ENCODE measurements around the gene CACNA1D.

Gene CACNA1D

GRCh38 chr3:53483821-53484220, 10.6 kb upstream of the CACNA1D start:
- Histone ChIP-seq H3K27me3 (ENCODE audit: low read depth, low read length) (no peaks in the 10 kb centered on the region), H3K27ac (ENCODE audit: low read length) (no peak overlapping the region), H3K9me3 (ENCODE audit: control insufficient read depth in 1 of 2, low read length in 2 of 2) (no peaks in the 10 kb centered on the region), H3K36me3 (ENCODE audit: control insufficient read depth in 1 of 2, insufficient read depth in 2 of 2, low read length in 2 of 2) (no peaks in the 10 kb centered on the region), H3K4me1 (ENCODE audit: control insufficient read depth in 1 of 2, insufficient read depth in 2 of 2, low read length in 2 of 2) (no peaks in the 10 kb centered on the region), H3K4me3 (ENCODE audit: low read depth in 1 of 2, low read length in 2 of 2) (no peak overlapping the region)

GRCh38 chr3:53484984-53485383, 9.4 kb upstream of the CACNA1D start:
- Histone ChIP-seq H3K4me1 (ENCODE audit: control insufficient read depth in 1 of 2, insufficient read depth in 2 of 2, low read length in 2 of 2) (no peaks in the 10 kb centered on the region), H3K27me3 (ENCODE audit: low read depth, low read length) (no peaks in the 10 kb centered on the region), H3K27ac (ENCODE audit: low read length) (no peak overlapping the region), H3K9me3 (ENCODE audit: control insufficient read depth in 1 of 2, low read length in 2 of 2) (no peaks in the 10 kb centered on the region), H3K4me3 (ENCODE audit: low read depth in 1 of 2, low read length in 2 of 2) (no peak overlapping the region), H3K36me3 (ENCODE audit: control insufficient read depth in 1 of 2, insufficient read depth in 2 of 2, low read length in 2 of 2) (no peaks in the 10 kb centered on the region)

DNA sequence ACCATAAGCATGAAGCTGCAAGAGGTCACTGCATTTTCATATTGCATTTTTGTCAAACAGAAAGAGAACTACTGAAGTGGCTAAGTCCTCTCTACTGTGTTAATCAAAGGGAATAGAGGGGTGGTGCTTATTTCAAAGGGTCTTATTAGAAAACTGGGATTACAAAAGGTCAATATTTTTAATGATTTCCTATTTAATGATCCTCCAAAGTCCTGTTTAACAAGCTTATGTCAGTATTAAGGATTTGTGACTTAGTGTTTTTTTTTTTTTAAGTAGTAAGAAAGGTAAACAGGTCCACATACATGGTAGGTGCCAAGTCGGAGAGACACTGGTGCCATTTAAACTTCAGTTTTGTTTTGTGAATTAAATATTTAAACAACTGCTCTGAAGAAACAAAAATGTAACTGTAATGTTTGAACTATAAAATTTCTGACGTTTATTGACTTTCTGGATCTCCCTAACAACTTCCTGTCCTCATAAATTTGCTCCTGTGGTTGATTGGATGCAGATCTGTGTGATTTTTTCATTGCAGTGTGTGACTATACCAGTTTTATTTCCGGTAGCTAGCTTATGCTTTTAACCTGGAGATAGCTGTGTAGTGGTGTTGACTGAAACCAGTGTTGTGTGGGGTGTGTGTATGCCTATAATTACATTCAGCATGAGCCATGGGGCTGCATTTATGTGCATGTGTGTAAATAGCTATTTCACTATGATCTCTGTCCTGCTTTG, 8.6 kb upstream of the CACNA1D start:
- Histone ChIP-seq H3K27ac (ENCODE audit: low read length) (no peak overlapping the region), H3K4me3 (ENCODE audit: low read depth in 1 of 2, low read length in 2 of 2) (no peak overlapping the region), H3K4me1 (ENCODE audit: control insufficient read depth in 1 of 2, insufficient read depth in 2 of 2, low read length in 2 of 2) (no peaks in the 10 kb centered on the region), H3K9me3 (ENCODE audit: control insufficient read depth in 1 of 2, low read length in 2 of 2) (no peaks in the 10 kb centered on the region), H3K36me3 (ENCODE audit: control insufficient read depth in 1 of 2, insufficient read depth in 2 of 2, low read length in 2 of 2) (no peaks in the 10 kb centered on the region), H3K27me3 (ENCODE audit: low read depth, low read length) (no peaks in the 10 kb centered on the region)

GRCh38 chr3:53486961-53487654, 7.3 kb upstream of the CACNA1D start:
- no peak overlapping the region for H3K4me3 ChIP-seq (ENCODE audit: low read depth in 1 of 2, low read length in 2 of 2)
- no peaks in the 10 kb centered on the region for H3K36me3 ChIP-seq (ENCODE audit: control insufficient read depth in 1 of 2, insufficient read depth in 2 of 2, low read length in 2 of 2)
- H3K4me1 ChIP-seq (ENCODE audit: control insufficient read depth in 1 of 2, insufficient read depth in 2 of 2, low read length in 2 of 2): no peaks in the 10 kb centered on the region
- H3K27me3 ChIP-seq (ENCODE audit: low read depth, low read length): no peaks in the 10 kb centered on the region
- no peak overlapping the region for H3K27ac ChIP-seq (ENCODE audit: low read length)
- H3K9me3 ChIP-seq (ENCODE audit: control insufficient read depth in 1 of 2, low read length in 2 of 2): no peaks in the 10 kb centered on the region

DNA sequence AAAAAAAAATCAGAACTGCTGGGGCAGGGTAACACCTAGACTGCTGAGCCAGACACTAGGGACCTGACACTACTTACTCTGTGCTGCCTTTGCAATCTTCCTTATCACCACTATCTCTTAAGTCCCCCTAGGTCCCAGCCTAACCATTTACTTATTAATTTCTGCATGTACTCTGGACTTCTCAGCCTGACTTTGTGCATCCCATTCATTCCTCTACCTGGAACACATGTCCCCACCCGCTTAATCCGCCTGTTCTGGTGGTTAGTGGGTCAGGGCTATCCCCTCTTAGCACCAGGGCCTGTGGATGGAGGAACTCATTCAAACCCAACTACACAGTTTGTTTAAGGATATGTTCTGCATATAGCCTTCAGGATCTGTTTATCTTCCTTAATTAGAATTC, 5.0 kb upstream of the CACNA1D start:
- no peaks in the 10 kb centered on the region for H3K36me3 ChIP-seq (ENCODE audit: control insufficient read depth in 1 of 2, insufficient read depth in 2 of 2, low read length in 2 of 2)
- no peak overlapping the region for H3K27ac ChIP-seq (ENCODE audit: low read length)
- peaks cover 0 to 8% of the 10 kb centered on the region in 2 donors for H3K4me1 ChIP-seq (ENCODE audit: control insufficient read depth in 1 of 2, insufficient read depth in 2 of 2, low read length in 2 of 2)
- no peaks in the 10 kb centered on the region for H3K9me3 ChIP-seq (ENCODE audit: control insufficient read depth in 1 of 2, low read length in 2 of 2)
- no peak overlapping the region for H3K4me3 ChIP-seq (ENCODE audit: low read depth in 1 of 2, low read length in 2 of 2)
- H3K27me3 ChIP-seq (ENCODE audit: low read depth, low read length): no peaks in the 10 kb centered on the region

DNA sequence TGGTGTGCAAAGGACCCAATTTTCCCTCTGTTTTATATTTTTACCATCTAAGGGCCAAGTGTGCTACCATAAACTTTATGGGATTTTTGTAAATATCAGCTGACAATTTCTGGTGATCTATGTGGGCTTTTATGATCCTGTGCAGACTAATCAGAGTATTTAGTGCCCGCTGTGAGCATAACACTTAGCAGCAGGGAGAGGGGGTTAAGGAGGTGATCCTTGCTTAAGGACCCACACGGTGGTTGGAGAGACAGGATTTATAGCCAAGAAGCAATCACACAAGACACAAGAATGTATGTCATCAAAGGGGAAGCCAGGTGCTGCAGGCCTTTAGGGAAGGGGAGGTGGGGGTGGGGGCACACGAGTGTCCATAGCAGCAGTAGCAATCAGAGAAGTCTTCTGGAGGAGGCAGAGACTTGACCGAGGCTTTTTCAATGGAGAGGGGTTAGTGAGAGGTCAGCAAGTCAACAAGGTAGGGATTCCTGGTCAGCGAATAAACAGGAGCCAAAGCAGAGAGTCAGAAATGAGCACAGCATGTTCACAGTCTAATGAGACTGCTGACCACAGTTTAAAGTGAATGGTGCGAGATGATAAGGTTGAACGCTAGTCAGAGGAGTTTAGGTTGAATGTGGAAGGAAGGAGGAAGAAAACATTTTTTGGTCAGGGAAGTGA, 4.5 kb upstream of the CACNA1D start:
- H3K9me3 ChIP-seq (ENCODE audit: control insufficient read depth in 1 of 2, low read length in 2 of 2): no peaks in the 10 kb centered on the region
- no peak overlapping the region for H3K4me3 ChIP-seq (ENCODE audit: low read depth in 1 of 2, low read length in 2 of 2)
- no peaks in the 10 kb centered on the region for H3K36me3 ChIP-seq (ENCODE audit: control insufficient read depth in 1 of 2, insufficient read depth in 2 of 2, low read length in 2 of 2)
- H3K4me1 ChIP-seq (ENCODE audit: control insufficient read depth in 1 of 2, insufficient read depth in 2 of 2, low read length in 2 of 2): peaks cover 0 to 8% of the 10 kb centered on the region in 2 donors
- no peaks in the 10 kb centered on the region for H3K27me3 ChIP-seq (ENCODE audit: low read depth, low read length)
- no peak overlapping the region for H3K27ac ChIP-seq (ENCODE audit: low read length)

DNA sequence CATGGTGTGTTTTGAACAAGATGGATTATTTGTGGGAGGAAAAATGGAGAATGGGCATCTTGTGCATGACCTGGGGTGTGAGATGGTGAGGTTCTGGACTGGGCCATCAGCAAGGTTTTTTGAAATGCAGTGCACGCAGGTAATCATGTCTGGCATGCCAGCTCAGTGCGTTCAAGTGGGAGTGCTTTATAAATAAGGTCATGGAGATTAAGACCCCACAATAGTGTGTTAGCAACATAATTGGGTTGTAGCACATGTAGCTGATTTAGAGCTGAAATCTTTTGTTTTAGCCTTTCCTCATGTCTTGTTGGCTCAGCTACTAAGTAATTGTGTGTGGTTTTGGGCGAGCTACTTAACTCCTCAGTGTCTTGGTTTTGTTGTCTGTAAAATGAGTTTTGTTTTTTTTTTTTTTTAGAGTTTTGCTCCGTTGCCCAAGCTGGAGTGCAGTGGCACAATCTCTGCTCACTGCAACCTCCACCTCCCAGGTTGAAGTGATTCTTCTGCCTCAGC, 3.9 kb upstream of the CACNA1D start:
- Histone ChIP-seq H3K9me3 (ENCODE audit: control insufficient read depth in 1 of 2, low read length in 2 of 2) (no peaks in the 10 kb centered on the region), H3K4me1 (ENCODE audit: control insufficient read depth in 1 of 2, insufficient read depth in 2 of 2, low read length in 2 of 2) (peaks cover 0 to 13% of the 10 kb centered on the region in 2 donors), H3K36me3 (ENCODE audit: control insufficient read depth in 1 of 2, insufficient read depth in 2 of 2, low read length in 2 of 2) (no peaks in the 10 kb centered on the region), H3K27me3 (ENCODE audit: low read depth, low read length) (no peaks in the 10 kb centered on the region), H3K4me3 (ENCODE audit: low read depth in 1 of 2, low read length in 2 of 2) (no peak overlapping the region), H3K27ac (ENCODE audit: low read length) (no peak overlapping the region)

DNA sequence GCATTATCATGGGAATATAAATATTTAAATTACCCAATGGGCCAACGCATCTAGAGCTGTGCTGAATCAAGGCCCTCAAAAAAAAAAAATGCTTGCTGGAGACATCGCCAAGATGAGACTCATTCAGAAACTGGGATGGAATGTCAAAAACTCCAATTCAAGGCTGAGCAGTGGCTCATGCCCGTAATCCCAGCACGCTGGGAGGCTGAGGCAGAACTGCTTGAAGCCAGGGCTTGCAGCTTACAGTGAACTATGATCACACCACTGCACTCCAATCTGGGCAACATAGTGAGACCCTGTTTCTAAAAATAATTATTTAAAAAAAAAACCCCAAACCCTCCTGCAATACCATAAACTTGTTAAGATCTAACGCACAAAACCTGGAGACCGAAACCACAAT, 3.1 kb upstream of the CACNA1D start:
- H3K4me3 ChIP-seq (ENCODE audit: low read depth in 1 of 2, low read length in 2 of 2): no peak overlapping the region
- no peaks in the 10 kb centered on the region for H3K36me3 ChIP-seq (ENCODE audit: control insufficient read depth in 1 of 2, insufficient read depth in 2 of 2, low read length in 2 of 2)
- no peak overlapping the region for H3K27ac ChIP-seq (ENCODE audit: low read length)
- peaks cover 4% of the 10 kb centered on the region for H3K27me3 ChIP-seq (ENCODE audit: low read depth, low read length)
- no peaks in the 10 kb centered on the region for H3K9me3 ChIP-seq (ENCODE audit: control insufficient read depth in 1 of 2, low read length in 2 of 2)
- peaks cover 0 to 20% of the 10 kb centered on the region in 2 donors for H3K4me1 ChIP-seq (ENCODE audit: control insufficient read depth in 1 of 2, insufficient read depth in 2 of 2, low read length in 2 of 2)

DNA sequence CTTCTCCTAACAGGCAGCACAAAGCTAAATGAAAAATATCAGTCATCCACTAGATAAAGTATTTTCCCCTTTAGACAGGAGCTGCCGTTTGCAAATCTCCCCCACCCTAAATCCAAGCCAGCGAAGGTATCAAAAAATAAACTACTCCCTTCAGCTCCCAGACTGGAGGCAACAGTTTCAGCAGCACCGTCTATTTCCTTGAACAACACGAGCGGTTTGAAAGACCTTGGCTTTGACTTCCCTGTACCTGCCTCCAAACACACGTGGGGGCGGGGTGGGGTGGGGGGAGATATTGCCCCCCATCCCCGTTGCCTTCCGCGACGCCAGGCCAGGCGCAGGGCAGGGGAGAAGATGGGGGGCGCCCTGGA, 832 bp upstream of the CACNA1D start:
- no peaks in the 10 kb centered on the region for H3K9me3 ChIP-seq (ENCODE audit: control insufficient read depth in 1 of 2, low read length in 2 of 2)
- peak overlapping the region; percentile 6 for H3K27ac ChIP-seq (ENCODE audit: low read length)
- H3K36me3 ChIP-seq (ENCODE audit: control insufficient read depth in 1 of 2, insufficient read depth in 2 of 2, low read length in 2 of 2): no peaks in the 10 kb centered on the region
- H3K27me3 ChIP-seq (ENCODE audit: low read depth, low read length): peaks cover 4% of the 10 kb centered on the region
- H3K4me3 ChIP-seq (ENCODE audit: low read depth in 1 of 2, low read length in 2 of 2): peak overlapping the region in 1 of 2 donors; percentile 71
- peaks cover 0 to 41% of the 10 kb centered on the region in 2 donors for H3K4me1 ChIP-seq (ENCODE audit: control insufficient read depth in 1 of 2, insufficient read depth in 2 of 2, low read length in 2 of 2)

DNA sequence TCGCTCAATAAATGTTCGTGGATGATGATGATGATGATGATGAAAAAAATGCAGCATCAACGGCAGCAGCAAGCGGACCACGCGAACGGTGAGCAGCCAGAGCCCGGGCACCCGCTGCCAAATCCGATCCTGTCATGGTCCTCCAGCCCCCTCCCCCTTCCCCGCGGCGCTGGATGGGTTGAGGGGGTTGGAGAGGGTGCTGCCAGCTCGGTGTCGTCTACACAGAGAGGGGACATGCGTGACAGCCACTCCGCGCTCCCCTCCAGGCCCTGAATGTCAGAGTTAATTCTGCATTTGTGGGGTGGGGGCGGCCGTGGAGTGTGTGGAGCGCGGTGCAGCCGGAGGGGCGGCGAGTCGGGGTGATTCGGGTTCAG, 722 bp downstream of the CACNA1D start:
- no peaks in the 10 kb centered on the region for H3K36me3 ChIP-seq (ENCODE audit: control insufficient read depth in 1 of 2, insufficient read depth in 2 of 2, low read length in 2 of 2)
- peaks cover 4% of the 10 kb centered on the region for H3K27me3 ChIP-seq (ENCODE audit: low read depth, low read length)
- peak overlapping the region; percentile 50 to 70 for H3K4me3 ChIP-seq (ENCODE audit: low read depth in 1 of 2, low read length in 2 of 2)
- H3K27ac ChIP-seq (ENCODE audit: low read length): no peak overlapping the region
- H3K9me3 ChIP-seq (ENCODE audit: control insufficient read depth in 1 of 2, low read length in 2 of 2): no peaks in the 10 kb centered on the region
- peaks cover 0 to 41% of the 10 kb centered on the region in 2 donors for H3K4me1 ChIP-seq (ENCODE audit: control insufficient read depth in 1 of 2, insufficient read depth in 2 of 2, low read length in 2 of 2)

GRCh38 chr3:53495520-53496391, 1.3 kb downstream of the CACNA1D start:
- peaks cover 0 to 41% of the 10 kb centered on the region in 2 donors for H3K4me1 ChIP-seq (ENCODE audit: control insufficient read depth in 1 of 2, insufficient read depth in 2 of 2, low read length in 2 of 2)
- peaks cover 4% of the 10 kb centered on the region for H3K27me3 ChIP-seq (ENCODE audit: low read depth, low read length)
- peak overlapping the region; percentile 50 to 70 for H3K4me3 ChIP-seq (ENCODE audit: low read depth in 1 of 2, low read length in 2 of 2)
- H3K9me3 ChIP-seq (ENCODE audit: control insufficient read depth in 1 of 2, low read length in 2 of 2): no peaks in the 10 kb centered on the region
- no peaks in the 10 kb centered on the region for H3K36me3 ChIP-seq (ENCODE audit: control insufficient read depth in 1 of 2, insufficient read depth in 2 of 2, low read length in 2 of 2)
- H3K27ac ChIP-seq (ENCODE audit: low read length): no peak overlapping the region

Measured in muscle layer of duodenum (tissue), 2 donors.